ENCODE measurements around the gene SMDT1.
"Not testable (repeated sequence)": the region's sequence is repeated elsewhere in the genome, so short reads cannot be mapped to it uniquely, and the experiment has no call there.

The SMDT1 gene

DNA sequence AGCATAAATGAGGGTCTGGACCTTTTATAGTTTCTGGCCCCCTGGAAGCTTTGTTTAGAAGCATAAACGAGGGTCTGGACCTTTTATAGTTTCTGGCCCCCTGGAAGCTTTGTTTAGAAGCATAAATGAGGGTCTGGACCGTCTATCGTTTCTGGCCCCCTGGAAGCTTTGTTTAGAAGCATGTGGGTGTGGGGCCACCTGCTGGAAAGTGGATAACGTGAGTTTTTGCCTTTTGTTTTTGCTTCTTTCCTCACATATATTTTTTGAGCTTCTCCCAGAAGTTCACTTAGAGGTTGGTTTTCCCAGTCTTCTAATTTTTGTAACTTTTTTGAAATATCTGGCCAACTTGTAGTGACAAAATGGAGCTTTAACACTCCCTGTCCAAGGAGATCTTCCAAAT lies 33.3 kb downstream of the SMDT1 start:
- not testable (repeated sequence) for DNase-seq

- no peak for DNase-seq
These were observed 35.2 kb downstream of the SMDT1 start for GRCh38 chr22:42114721-42115120.

GRCh38 chr22:42115420-42115830 lies 35.9 kb downstream of the SMDT1 start:
- DNase-seq: not testable (repeated sequence)

GRCh38 chr22:42116848-42117424 lies 37.4 kb downstream of the SMDT1 start:
- no peak for DNase-seq

DNA sequence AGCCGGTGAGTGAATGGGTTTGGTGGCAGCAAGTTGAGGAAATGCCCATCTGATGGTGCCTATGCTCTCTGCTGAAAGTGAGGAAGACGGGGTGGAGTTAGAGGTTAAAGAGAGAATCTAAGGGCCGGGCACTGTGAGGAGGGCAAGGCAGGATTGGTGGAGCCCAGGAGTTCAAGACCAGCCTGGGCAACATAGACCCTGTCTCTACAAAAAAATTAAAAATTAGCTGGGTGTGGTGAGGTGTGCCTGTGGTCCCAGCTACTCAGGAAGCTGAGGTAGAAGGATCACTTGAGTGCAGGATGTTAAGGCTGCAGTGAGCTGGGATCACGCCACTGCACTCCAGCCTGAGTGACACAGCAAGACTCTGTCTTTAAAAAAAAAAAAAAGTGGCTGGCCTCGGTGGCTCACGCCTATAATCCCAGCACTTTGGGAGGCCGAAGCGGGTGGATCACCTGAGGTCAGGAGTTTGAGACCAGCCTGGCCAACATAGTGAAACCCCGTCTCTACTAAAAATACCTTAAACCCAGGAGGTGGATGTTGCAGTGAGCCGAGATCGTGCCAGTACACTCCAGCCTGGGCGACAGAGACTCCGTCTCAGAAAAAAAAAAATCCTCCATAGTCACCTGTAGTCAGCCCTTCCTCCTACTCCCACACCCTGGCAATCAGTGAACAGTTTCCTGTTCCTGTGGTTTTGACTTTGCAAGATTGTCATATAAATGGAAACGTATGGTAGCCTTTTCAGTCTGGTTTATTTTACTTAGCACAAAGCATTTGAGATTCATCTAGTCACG lies 40.9 kb downstream of the SMDT1 start:
- peak in 1 of 2 donors; percentile 26 for DNase-seq

DNA sequence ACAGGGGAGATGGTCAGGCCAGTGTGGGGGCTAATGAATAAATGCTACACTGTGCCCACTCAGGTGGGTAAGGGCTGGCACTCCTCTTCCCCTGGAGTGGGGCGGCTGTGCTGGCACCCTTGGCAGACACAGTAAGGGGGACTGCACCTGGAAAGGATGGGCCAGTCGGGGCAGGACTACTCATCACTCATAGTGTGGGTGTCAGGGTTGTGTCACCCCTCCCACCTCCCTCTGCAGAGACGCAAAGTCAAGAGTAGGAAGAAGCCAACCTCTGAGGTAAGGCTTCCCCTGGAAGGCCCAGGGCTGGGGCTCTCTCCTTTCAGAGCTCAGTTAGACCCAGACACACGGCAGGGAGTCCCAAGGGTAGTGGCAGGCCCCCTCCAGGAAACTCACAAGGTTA lies 44.0 kb downstream of the SMDT1 start:
- not testable (repeated sequence) for DNase-seq

DNA sequence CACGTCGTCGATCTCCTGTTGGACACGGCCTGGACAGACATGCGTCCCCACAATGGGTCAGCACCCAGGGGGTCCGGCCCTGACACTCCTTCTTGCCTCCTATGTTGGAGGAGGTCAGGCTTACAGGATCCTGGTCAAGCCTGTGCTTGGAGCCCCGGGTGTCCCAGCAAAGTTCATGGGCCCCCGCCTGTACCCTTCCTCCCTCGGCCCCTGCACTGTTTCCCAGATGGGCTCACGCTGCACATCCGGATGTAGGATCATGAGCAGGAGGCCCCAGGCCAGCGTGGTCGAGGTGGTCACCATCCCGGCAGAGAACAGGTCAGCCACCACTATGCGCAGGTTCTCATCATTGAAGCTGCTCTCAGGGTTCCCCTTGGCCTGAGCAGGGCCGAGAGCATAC lies 48.1 kb downstream of the SMDT1 start:
- DNase-seq: no peak

DNA sequence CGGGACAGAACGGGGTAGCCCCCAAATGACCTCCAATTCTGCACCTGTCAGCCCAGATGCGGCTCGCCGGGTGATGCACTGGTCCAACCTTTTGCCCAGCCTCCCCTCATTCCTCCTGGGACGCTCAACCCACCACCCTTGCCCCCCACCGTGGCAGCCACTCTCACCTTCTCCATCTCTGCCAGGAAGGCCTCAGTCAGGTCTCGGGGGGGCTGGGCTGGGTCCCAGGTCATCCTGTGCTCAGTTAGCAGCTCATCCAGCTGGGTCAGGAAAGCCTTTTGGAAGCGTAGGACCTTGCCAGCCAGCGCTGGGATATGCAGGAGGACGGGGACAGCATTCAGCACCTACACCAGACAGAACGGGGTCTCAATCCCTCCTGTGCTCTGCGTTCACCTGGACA lies 48.5 kb downstream of the SMDT1 start:
- DNase-seq: not testable (repeated sequence)

- not testable (repeated sequence) for DNase-seq
These were observed 49.5 kb downstream of the SMDT1 start for GRCh38 chr22:42128776-42129694.

DNA sequence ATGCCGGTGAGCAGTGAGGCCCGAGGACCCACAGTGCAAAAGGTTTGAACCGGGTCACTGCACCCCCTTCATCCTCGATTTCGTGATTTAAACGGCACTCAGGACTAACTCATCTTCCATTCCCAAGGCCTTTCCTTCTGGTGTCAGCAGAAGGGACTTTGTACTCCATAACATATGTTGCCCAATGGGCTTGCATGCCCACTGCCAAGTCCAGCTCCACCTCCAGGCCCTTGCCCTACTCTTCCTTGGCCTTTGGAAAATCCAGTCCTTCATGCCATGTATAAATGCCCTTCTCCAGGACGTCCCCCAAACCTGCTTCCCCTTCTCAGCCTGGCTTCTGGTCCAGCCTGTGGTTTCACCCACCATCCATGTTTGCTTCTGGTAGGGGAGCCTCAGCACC lies 50.7 kb downstream of the SMDT1 start:
- not testable (repeated sequence) for DNase-seq

DNA sequence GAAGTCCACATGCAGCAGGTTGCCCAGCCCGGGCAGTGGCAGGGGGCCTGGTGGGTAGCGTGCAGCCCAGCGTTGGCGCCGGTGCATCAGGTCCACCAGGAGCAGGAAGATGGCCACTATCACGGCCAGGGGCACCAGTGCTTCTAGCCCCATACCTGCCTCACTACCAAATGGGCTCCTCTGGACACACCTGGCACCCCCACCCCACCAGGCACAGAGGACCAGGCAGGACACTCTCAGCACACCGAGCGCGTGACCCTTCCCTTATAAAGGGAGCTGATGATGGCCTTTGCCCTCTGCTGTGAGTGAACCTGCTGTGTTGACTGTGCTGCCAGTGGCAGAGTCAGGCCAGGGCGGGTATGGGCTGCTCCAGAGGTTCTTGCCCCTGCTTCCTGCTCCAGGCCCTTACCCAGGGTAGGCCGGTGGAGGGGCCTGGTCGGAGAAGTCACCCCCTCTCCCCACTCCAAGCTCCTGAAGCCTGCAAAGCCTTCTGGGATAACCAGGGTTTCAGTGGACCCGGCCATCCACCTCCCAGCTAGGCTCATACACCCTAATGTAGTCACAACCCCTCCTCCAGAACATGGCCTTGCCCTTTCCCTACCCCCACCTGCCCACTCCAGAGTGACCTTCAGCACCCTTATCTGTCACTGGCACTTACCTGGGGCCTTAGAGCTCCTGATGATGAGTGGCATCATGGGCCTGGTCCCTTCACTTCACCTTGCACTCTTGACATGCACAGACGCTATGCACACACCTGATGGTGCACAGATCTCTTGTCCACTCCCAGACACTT lies 51.3 kb downstream of the SMDT1 start, which contains the start of gene CYP2D6:
CYP2D6 (minus strand) TSS at position 172 of the 793 bp plus-strand sequence; CDS start at position 153, 19 bp downstream.
- not testable (repeated sequence) for DNase-seq

DNA sequence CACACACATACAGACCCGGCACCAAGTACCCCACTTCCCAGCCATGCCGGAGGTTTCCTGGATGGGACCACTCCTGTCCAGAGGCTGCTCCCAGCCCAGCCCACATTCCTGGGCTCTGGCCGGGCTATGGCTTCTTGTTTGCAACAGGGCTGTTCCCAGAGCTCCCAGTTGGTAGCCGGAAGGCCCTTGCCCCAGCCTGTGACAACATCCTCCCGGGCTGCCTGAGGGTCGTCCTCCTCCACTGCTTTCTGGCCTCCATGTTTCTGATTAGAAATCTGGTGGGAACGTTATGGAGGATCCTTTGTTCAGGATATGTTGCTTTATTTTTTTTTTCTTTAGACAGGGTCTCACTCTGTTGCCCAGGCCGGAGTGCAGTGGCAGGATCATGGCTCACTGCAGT lies 52.1 kb downstream of the SMDT1 start:
- DNase-seq: no peak

DNA sequence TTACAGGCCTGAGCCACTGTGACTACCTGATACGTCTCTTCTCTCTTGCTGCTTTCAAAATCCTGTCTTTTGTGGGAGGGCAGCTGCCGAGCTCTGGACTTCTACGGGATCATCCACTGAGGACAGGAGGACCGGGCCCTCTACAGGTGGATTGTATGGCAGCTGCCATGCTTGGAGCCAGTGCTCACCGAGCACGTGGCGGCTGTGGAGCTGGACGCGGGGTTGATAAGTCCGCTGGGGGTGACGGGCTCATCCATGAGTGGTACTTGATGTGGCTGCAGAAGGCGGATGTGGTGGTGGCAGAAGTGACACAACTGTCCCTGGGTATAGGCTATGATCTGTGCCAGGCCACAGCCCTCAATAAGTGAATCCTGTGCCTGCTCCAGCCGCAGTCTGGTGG lies 53.0 kb downstream of the SMDT1 start:
- no peak for DNase-seq

Measured in bone marrow (tissue), 2 donors.